OCI-LY3 (cell line): ENCODE data around the gene ASIC5.

Experiments
- CTCF ChIP-seq: fragments of 200-600, 300-600 bp; sonication (generic); IDR thresholded peaks from 2 replicates; pipeline ENCODE4 v1.5.1; 2014; ENCODE audit warnings: antibody characterized with exemption, low read length, low read depth
- EZH2phosphoT487 ChIP-seq: fragments of 200-600 bp; shearing (Covaris generic); IDR thresholded peaks from 2 replicates; pipeline ENCODE4 v1.6.1; 2018; ENCODE audit warnings: antibody characterized with exemption, mixed run types, low read depth

- TF ChIP-seq CTCF (no peak), EZH2phosphoT487 (no peak)
Observed at GRCh38 chr4:155855897-155856296, 10.2 kb downstream of the ASIC5 start.
